Measurements from ENCODE around the gene CELF4. TPM values are rescaled to one million over a fixed set of nuclear protein-coding genes. Genes with fewer than 3 reads are reported as not detected.
"Not testable (repeated sequence)": the region's sequence is repeated elsewhere in the genome, so short reads cannot be mapped to it uniquely, and the experiment has no call there.

The CELF4 gene
- polyA plus RNA-seq, 2 donors: 0.02 to 0.06 TPM

GRCh38 chr18:37470986-37471385, 94.6 kb downstream of the CELF4 start:
- Histone ChIP-seq H3K4me3 (ENCODE audit: low read depth in 1 of 2, low read length in 2 of 2) (no peak overlapping the region), H3K9me3 (ENCODE audit: control insufficient read depth in 2 of 2, insufficient read depth in 1 of 2, low read depth in 1 of 2, low read length in 1 of 2) (no peaks in the 10 kb centered on the region), H3K27ac (ENCODE audit: low read depth in 2 of 2, low read length in 1 of 2) (no peak overlapping the region), H3K36me3 (ENCODE audit: control insufficient read depth in 2 of 2, insufficient read depth in 2 of 2, low read length in 1 of 2) (no peaks in the 10 kb centered on the region), H3K27me3 (ENCODE audit: control insufficient read depth in 1 of 2, insufficient read depth in 2 of 2, low read length in 2 of 2) (peaks cover 0 to 4% of the 10 kb centered on the region in 2 donors), H3K4me1 (ENCODE audit: control insufficient read depth in 2 of 2, insufficient read depth in 2 of 2, low read length in 1 of 2) (no peaks in the 10 kb centered on the region)
- 93 to 94% methylated on average over 2 of the region's 2 CpGs for WGBS, 2 donors

GRCh38 chr18:37467002-37467662, 98.5 kb downstream of the CELF4 start:
- H3K27me3 ChIP-seq (ENCODE audit: control insufficient read depth in 1 of 2, insufficient read depth in 2 of 2, low read length in 2 of 2): peaks cover 0 to 4% of the 10 kb centered on the region in 2 donors
- H3K9me3 ChIP-seq (ENCODE audit: control insufficient read depth in 2 of 2, insufficient read depth in 1 of 2, low read depth in 1 of 2, low read length in 1 of 2): no peaks in the 10 kb centered on the region
- H3K4me3 ChIP-seq (ENCODE audit: low read depth in 1 of 2, low read length in 2 of 2): no peak overlapping the region
- WGBS, 2 donors: 76 to 82% methylated on average over 8 of the region's 8 CpGs
- H3K4me1 ChIP-seq (ENCODE audit: control insufficient read depth in 2 of 2, insufficient read depth in 2 of 2, low read length in 1 of 2): no peaks in the 10 kb centered on the region
- H3K27ac ChIP-seq (ENCODE audit: low read depth in 2 of 2, low read length in 1 of 2): no peak overlapping the region
- H3K36me3 ChIP-seq (ENCODE audit: control insufficient read depth in 2 of 2, insufficient read depth in 2 of 2, low read length in 1 of 2): no peaks in the 10 kb centered on the region

GRCh38 chr18:37465958-37466357, 99.6 kb downstream of the CELF4 start:
- Histone ChIP-seq H3K36me3 (ENCODE audit: control insufficient read depth in 2 of 2, insufficient read depth in 2 of 2, low read length in 1 of 2) (no peaks in the 10 kb centered on the region), H3K27ac (ENCODE audit: low read depth in 2 of 2, low read length in 1 of 2) (no peak overlapping the region), H3K4me1 (ENCODE audit: control insufficient read depth in 2 of 2, insufficient read depth in 2 of 2, low read length in 1 of 2) (no peaks in the 10 kb centered on the region), H3K9me3 (ENCODE audit: control insufficient read depth in 2 of 2, insufficient read depth in 1 of 2, low read depth in 1 of 2, low read length in 1 of 2) (no peaks in the 10 kb centered on the region), H3K27me3 (ENCODE audit: control insufficient read depth in 1 of 2, insufficient read depth in 2 of 2, low read length in 2 of 2) (peaks cover 0 to 2% of the 10 kb centered on the region in 2 donors), H3K4me3 (ENCODE audit: low read depth in 1 of 2, low read length in 2 of 2) (no peak overlapping the region)
- 29 to 47% methylated on average over 8 of the region's 8 CpGs for WGBS, 2 donors

- WGBS, 2 donors: 63 to 67% methylated on average over 2 of the region's 2 CpGs
These were observed 101.3 kb downstream of the CELF4 start for GRCh38 chr18:37464257-37464656.

GRCh38 chr18:37461329-37461728, 104.3 kb downstream of the CELF4 start:
- H3K4me3 ChIP-seq (ENCODE audit: low read depth in 1 of 2, low read length in 2 of 2); H3K36me3 ChIP-seq (ENCODE audit: control insufficient read depth in 2 of 2, insufficient read depth in 2 of 2, low read length in 1 of 2); H3K27ac ChIP-seq (ENCODE audit: low read depth in 2 of 2, low read length in 1 of 2); H3K27me3 ChIP-seq (ENCODE audit: control insufficient read depth in 1 of 2, insufficient read depth in 2 of 2, low read length in 2 of 2); H3K9me3 ChIP-seq (ENCODE audit: control insufficient read depth in 2 of 2, insufficient read depth in 1 of 2, low read depth in 1 of 2, low read length in 1 of 2); H3K4me1 ChIP-seq (ENCODE audit: control insufficient read depth in 2 of 2, insufficient read depth in 2 of 2, low read length in 1 of 2): not testable (repeated sequence)
- WGBS, 2 donors: 63 to 78% methylated on average over 6 of the region's 6 CpGs

More at GRCh38 chr18:37464257-37464656, 101.3 kb downstream of the CELF4 start:
- no peaks in the 10 kb centered on the region for H3K27me3 ChIP-seq (ENCODE audit: control insufficient read depth in 1 of 2, insufficient read depth in 2 of 2, low read length in 2 of 2)
- no peak overlapping the region for H3K4me3 ChIP-seq (ENCODE audit: low read depth in 1 of 2, low read length in 2 of 2)
- H3K36me3 ChIP-seq (ENCODE audit: control insufficient read depth in 2 of 2, insufficient read depth in 2 of 2, low read length in 1 of 2): no peaks in the 10 kb centered on the region
- no peaks in the 10 kb centered on the region for H3K9me3 ChIP-seq (ENCODE audit: control insufficient read depth in 2 of 2, insufficient read depth in 1 of 2, low read depth in 1 of 2, low read length in 1 of 2)
- H3K4me1 ChIP-seq (ENCODE audit: control insufficient read depth in 2 of 2, insufficient read depth in 2 of 2, low read length in 1 of 2): no peaks in the 10 kb centered on the region
- no peak overlapping the region for H3K27ac ChIP-seq (ENCODE audit: low read depth in 2 of 2, low read length in 1 of 2)

- Histone ChIP-seq H3K4me1 (ENCODE audit: control insufficient read depth in 2 of 2, insufficient read depth in 2 of 2, low read length in 1 of 2) (peaks cover 0 to 2% of the 10 kb centered on the region in 2 donors), H3K9me3 (ENCODE audit: control insufficient read depth in 2 of 2, insufficient read depth in 1 of 2, low read depth in 1 of 2, low read length in 1 of 2) (no peaks in the 10 kb centered on the region), H3K27ac (ENCODE audit: low read depth in 2 of 2, low read length in 1 of 2) (no peak overlapping the region), H3K27me3 (ENCODE audit: control insufficient read depth in 1 of 2, insufficient read depth in 2 of 2, low read length in 2 of 2) (no peaks in the 10 kb centered on the region), H3K36me3 (ENCODE audit: control insufficient read depth in 2 of 2, insufficient read depth in 2 of 2, low read length in 1 of 2) (no peaks in the 10 kb centered on the region), H3K4me3 (ENCODE audit: low read depth in 1 of 2, low read length in 2 of 2) (no peak overlapping the region)
- WGBS, 2 donors: 88 to 89% methylated on average over 1 of the region's 1 CpG
These were observed 105.0 kb downstream of the CELF4 start for GRCh38 chr18:37460604-37461003.

GRCh38 chr18:37458697-37459096, 106.9 kb downstream of the CELF4 start:
- Histone ChIP-seq H3K4me1 (ENCODE audit: control insufficient read depth in 2 of 2, insufficient read depth in 2 of 2, low read length in 1 of 2) (peaks cover 0 to 2% of the 10 kb centered on the region in 2 donors), H3K27me3 (ENCODE audit: control insufficient read depth in 1 of 2, insufficient read depth in 2 of 2, low read length in 2 of 2) (no peaks in the 10 kb centered on the region), H3K27ac (ENCODE audit: low read depth in 2 of 2, low read length in 1 of 2) (no peak overlapping the region), H3K9me3 (ENCODE audit: control insufficient read depth in 2 of 2, insufficient read depth in 1 of 2, low read depth in 1 of 2, low read length in 1 of 2) (no peaks in the 10 kb centered on the region), H3K36me3 (ENCODE audit: control insufficient read depth in 2 of 2, insufficient read depth in 2 of 2, low read length in 1 of 2) (no peaks in the 10 kb centered on the region), H3K4me3 (ENCODE audit: low read depth in 1 of 2, low read length in 2 of 2) (no peak overlapping the region)
- 76 to 78% methylated on average over 6 of the region's 6 CpGs for WGBS, 2 donors

- H3K36me3 ChIP-seq (ENCODE audit: control insufficient read depth in 2 of 2, insufficient read depth in 2 of 2, low read length in 1 of 2): no peaks in the 10 kb centered on the region
- H3K4me1 ChIP-seq (ENCODE audit: control insufficient read depth in 2 of 2, insufficient read depth in 2 of 2, low read length in 1 of 2): peaks cover 2% of the 10 kb centered on the region in 2 donors
- no peak overlapping the region for H3K4me3 ChIP-seq (ENCODE audit: low read depth in 1 of 2, low read length in 2 of 2)
- WGBS, 2 donors: 68% methylated on average over 8 of the region's 8 CpGs
- H3K9me3 ChIP-seq (ENCODE audit: control insufficient read depth in 2 of 2, insufficient read depth in 1 of 2, low read depth in 1 of 2, low read length in 1 of 2): no peaks in the 10 kb centered on the region
- H3K27ac ChIP-seq (ENCODE audit: low read depth in 2 of 2, low read length in 1 of 2): no peak overlapping the region
- no peaks in the 10 kb centered on the region for H3K27me3 ChIP-seq (ENCODE audit: control insufficient read depth in 1 of 2, insufficient read depth in 2 of 2, low read length in 2 of 2)
These were observed 107.8 kb downstream of the CELF4 start for GRCh38 chr18:37457753-37458152.

GRCh38 chr18:37457341-37457740, 108.3 kb downstream of the CELF4 start:
- no peaks in the 10 kb centered on the region for H3K27me3 ChIP-seq (ENCODE audit: control insufficient read depth in 1 of 2, insufficient read depth in 2 of 2, low read length in 2 of 2)
- H3K27ac ChIP-seq (ENCODE audit: low read depth in 2 of 2, low read length in 1 of 2): no peak overlapping the region
- peaks cover 2 to 3% of the 10 kb centered on the region in 2 donors for H3K4me1 ChIP-seq (ENCODE audit: control insufficient read depth in 2 of 2, insufficient read depth in 2 of 2, low read length in 1 of 2)
- WGBS, 2 donors: 69 to 86% methylated on average over 3 of the region's 3 CpGs
- no peaks in the 10 kb centered on the region for H3K9me3 ChIP-seq (ENCODE audit: control insufficient read depth in 2 of 2, insufficient read depth in 1 of 2, low read depth in 1 of 2, low read length in 1 of 2)
- no peak overlapping the region for H3K4me3 ChIP-seq (ENCODE audit: low read depth in 1 of 2, low read length in 2 of 2)
- no peaks in the 10 kb centered on the region for H3K36me3 ChIP-seq (ENCODE audit: control insufficient read depth in 2 of 2, insufficient read depth in 2 of 2, low read length in 1 of 2)

- Histone ChIP-seq H3K4me1 (ENCODE audit: control insufficient read depth in 2 of 2, insufficient read depth in 2 of 2, low read length in 1 of 2) (peaks cover 2 to 3% of the 10 kb centered on the region in 2 donors), H3K4me3 (ENCODE audit: low read depth in 1 of 2, low read length in 2 of 2) (no peak overlapping the region), H3K27me3 (ENCODE audit: control insufficient read depth in 1 of 2, insufficient read depth in 2 of 2, low read length in 2 of 2) (no peaks in the 10 kb centered on the region), H3K36me3 (ENCODE audit: control insufficient read depth in 2 of 2, insufficient read depth in 2 of 2, low read length in 1 of 2) (no peaks in the 10 kb centered on the region), H3K9me3 (ENCODE audit: control insufficient read depth in 2 of 2, insufficient read depth in 1 of 2, low read depth in 1 of 2, low read length in 1 of 2) (no peaks in the 10 kb centered on the region), H3K27ac (ENCODE audit: low read depth in 2 of 2, low read length in 1 of 2) (no peak overlapping the region)
- 86 to 87% methylated on average over 5 of the region's 5 CpGs for WGBS, 2 donors
These were observed 108.7 kb downstream of the CELF4 start for GRCh38 chr18:37456873-37457272.

Measured in esophagus (tissue), 2 donors.